Cerebellar nuclear complex (tissue), 1 donor: ENCODE data around the gene AGPS.
"Not testable (repeated sequence)": the region's sequence is repeated elsewhere in the genome, so short reads cannot be mapped to it uniquely, and the experiment has no call there.

ENCODE experiments used
- DNase-seq, 2 experiments: peaks; one replicate each; lab custom pipeline; 2025; lab: John Stamatoyannopoulos, UW

The AGPS gene

GRCh38 chr2:177471990-177472389, 79.4 kb downstream of the AGPS start:
- DNase-seq = no peak

DNA sequence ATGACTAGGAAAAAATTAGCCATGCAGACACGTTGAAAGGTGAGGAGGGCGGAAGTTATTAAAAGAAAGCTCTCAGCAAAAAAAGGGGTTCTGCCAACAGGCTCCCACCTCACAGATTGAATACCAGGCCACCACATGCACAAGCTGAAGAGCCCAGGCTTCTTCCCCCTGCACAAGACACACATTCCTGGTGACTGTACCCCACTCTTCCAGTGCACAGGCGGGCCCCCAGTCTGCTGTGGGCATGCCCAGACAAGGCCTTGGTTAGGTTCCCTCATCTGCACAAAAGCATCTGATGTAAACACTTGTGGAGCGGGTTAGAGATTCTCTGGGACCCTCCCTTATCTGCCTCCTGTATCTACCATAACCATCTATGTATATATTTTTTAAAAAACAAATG, 81.7 kb downstream of the AGPS start:
- no peak for DNase-seq

- no peak for DNase-seq
Measured at GRCh38 chr2:177474998-177475397, 82.4 kb downstream of the AGPS start.

DNA sequence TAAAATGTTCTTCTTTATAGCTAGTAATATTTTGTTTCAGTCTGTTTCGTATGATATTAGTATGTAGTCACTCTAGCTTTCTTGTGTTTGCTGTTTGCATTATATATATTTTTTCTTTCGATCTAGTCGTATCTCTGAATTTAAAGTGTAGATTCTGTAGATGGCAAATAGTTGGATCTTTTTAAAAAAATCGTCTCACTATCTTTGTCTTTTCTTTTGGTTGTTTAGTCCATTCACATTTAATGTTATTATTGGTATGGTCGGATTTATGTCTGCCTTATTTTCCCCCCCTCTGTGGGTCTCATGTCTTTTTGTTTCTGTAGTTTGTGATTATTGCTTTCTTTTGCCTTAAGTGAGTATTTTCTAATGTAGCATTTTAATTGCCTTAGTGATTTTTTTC, 84.3 kb downstream of the AGPS start:
- no peak for DNase-seq

- DNase-seq = no peak
Measured at GRCh38 chr2:177478029-177478428, 85.5 kb downstream of the AGPS start.

- no peak for DNase-seq
Measured at GRCh38 chr2:177478907-177479306, 86.3 kb downstream of the AGPS start.

- no peak for DNase-seq
Measured at GRCh38 chr2:177482195-177482594, 89.6 kb downstream of the AGPS start.

- no peak for DNase-seq
Measured at GRCh38 chr2:177483531-177483930, 91.0 kb downstream of the AGPS start.

DNA sequence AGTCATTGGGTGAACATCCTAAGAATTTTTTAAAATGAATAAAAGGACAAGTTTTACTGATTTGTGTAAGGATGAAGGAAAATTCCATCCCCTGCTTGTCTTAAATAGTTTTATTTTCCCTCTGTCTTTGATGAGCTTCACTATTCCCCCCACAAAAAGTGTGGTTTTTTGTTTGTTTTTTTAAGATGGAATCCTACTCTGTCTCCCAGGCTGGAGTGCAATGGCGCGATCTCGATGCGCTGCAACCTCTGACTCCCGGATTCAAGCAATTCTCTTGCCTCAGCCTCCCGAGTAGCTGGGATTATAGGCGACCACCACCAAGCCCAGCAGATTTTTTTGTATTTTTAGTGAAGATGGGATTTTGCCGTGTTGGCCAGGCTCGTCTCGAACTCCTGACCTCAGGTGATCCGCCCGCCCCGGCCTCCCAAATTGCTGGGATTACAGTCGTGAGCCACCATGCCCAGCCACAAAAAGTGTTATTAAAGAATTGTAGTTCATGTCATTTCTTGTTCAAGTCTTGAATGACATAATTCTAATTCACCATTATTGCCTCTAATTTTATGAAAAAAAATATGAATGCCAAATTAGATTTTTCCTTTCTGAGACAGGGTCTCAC, 91.7 kb downstream of the AGPS start:
- no peak for DNase-seq

DNA sequence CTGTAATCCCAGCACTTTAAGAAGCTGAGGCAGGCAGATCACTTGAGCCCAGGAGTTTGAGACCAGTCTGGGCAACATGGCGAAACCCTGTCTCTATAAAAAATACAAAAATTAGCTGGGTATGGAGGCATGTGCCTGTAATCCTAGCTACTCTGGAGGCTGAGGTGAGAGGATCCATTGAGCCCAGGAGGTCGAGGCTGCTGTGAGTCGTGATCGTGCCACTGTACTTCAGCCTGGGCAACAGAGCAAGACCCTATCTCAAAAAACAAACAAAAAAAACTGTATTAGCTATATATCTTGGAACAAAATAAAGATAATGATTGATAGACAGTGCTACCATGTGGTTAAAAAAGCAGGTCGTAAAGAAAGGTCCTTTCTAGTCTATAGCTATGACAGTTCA, 93.1 kb downstream of the AGPS start:
- DNase-seq = not testable (repeated sequence)

DNA sequence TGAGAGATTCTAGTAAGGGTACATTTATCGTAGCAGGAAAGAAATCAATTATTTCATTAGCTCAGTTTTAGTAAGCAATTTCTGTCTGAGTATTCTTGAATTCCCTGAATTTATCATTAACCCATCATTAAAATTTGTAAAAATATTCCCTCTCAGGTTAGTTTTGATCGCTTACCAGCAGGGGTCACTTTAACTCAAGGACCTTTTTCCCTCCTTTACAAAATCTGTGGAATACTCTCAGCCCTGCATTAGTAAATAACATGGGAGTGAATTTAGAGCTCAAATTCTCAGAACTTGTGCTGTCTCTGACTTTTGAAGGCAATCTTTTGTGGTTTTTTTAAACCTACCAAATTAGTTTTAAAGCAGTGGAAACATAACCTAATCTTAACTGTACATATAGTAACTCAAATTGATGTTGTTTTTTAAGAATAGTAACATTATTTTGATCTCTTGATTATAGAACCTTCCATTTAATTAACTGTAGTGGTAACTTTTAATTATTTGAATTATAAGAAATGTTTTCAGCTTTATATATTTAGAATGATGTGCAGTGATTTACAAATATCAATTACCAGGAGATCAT, 97.2 kb downstream of the AGPS start:
- no peak for DNase-seq

GRCh38 chr2:177495945-177496344, 103.4 kb downstream of the AGPS start:
- no peak for DNase-seq

- no peak for DNase-seq
Measured at GRCh38 chr2:177496921-177497320, 104.3 kb downstream of the AGPS start.

DNA sequence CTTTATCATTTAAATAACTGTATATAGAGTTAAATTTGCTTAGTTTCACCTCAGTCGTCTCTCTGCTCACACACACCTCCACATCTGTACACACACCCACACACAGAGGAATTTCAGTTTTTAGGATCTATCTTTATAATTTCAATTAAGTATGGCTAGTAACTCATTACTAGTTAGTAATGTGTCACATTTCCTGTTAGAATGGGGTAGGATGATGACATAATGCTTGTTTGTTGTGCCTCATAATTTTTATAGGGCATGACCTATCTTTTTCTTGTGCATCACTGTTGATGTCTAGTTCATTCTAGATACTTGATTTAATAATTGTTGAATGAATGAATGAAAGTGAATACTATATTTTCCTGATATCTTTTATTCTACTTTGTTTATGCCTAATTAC, 108.6 kb downstream of the AGPS start:
- DNase-seq = no peak

GRCh38 chr2:177506505-177506904, 113.9 kb downstream of the AGPS start:
- DNase-seq = no peak

GRCh38 chr2:177506998-177507397, 114.4 kb downstream of the AGPS start:
- DNase-seq = no peak

- DNase-seq = no peak
Measured at GRCh38 chr2:177516824-177517544, 124.4 kb downstream of the AGPS start.

GRCh38 chr2:177518754-177519153, 126.2 kb downstream of the AGPS start:
- DNase-seq = no peak

GRCh38 chr2:177519534-177520115, 127.1 kb downstream of the AGPS start:
- DNase-seq = no peak

GRCh38 chr2:177520324-177520723, 127.8 kb downstream of the AGPS start:
- DNase-seq = no peak

DNA sequence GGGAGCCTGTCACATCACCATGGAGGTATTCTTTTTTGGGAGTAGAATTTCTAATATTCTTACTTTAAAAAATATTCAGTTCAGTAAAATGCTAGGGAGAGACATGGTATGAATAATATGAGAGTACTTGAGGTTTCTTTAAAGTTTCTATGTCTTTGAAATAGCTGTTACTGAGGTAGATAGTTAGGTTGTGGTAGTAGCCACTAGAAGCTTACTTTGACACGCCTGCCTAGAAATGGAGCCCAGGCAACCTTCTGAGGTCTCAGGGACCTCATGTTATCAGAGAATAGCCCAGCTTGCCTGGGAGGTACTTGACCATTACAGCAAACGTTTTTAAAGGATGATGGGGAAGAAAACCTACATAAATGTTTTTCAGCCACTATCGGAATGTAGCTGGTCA, 131.2 kb downstream of the AGPS start:
- DNase-seq = no peak

DNA sequence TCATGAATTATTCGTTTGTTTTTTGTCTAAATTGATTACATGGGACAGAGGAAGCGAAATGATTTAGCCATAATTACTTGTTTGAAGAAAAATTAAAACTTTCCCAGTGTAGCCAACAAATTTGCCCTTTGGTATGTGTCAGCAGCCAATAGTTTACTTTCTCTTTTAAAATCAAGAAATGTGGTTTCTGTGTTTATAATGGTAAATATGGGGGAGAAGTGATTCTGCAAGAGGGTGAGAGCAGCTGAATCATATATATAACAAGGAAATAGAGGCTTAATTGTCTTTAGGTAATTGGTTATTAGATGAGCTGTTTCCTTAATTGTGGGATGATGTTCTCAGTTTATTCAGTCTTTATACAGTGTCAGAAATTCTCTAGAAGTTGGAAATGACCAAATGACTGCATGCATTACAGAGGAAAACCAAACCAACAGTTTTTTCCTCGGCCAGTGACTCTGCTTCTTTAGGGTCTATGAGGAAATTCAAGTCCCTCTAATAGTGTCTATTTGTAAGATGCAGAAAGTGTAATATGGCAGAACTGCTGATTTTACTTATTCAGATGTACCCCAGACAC, 132.9 kb downstream of the AGPS start:
- no peak for DNase-seq
